GM19193 (cell line): ENCODE results near the gene LIG4.

Experiments
- POLR2A ChIP-seq: IDR thresholded peaks from 4 replicates; pipeline ENCODE4 v1.6.1; 2011; ENCODE audit not compliant: insufficient read depth, insufficient read length; ENCODE audit errors: extremely low read depth

Gene LIG4

GRCh38 chr13:108215436-108215835 lies at the start of gene LIG4:
Gene LIG4, minus strand, starts transcription at chr13:108215536. Its CDS starts 4,268 bp downstream, at chr13:108211268.
- peak; percentile 76 for TF ChIP-seq POLR2A

GRCh38 chr13:108263621-108264355 lies 48.5 kb upstream of the LIG4 start:
- TF ChIP-seq POLR2A, result no peak

GRCh38 chr13:108257248-108257647 lies 41.9 kb upstream of the LIG4 start:
- no peak for TF ChIP-seq POLR2A

GRCh38 chr13:108249150-108249549 lies 33.8 kb upstream of the LIG4 start:
- TF ChIP-seq POLR2A, result no peak

GRCh38 chr13:108230377-108230776 lies 15.0 kb upstream of the LIG4 start:
- TF ChIP-seq POLR2A, result no peak

- TF ChIP-seq POLR2A, result no peak
These were observed 12.4 kb upstream of the LIG4 start for GRCh38 chr13:108227651-108228272.

GRCh38 chr13:108226184-108226583 lies 10.8 kb upstream of the LIG4 start:
- TF ChIP-seq POLR2A, result no peak

- TF ChIP-seq POLR2A, result no peak
These were observed 10.1 kb upstream of the LIG4 start for GRCh38 chr13:108225440-108225839.

- no peak for TF ChIP-seq POLR2A
These were observed 8.6 kb upstream of the LIG4 start for GRCh38 chr13:108223687-108224503.

GRCh38 chr13:108220041-108220440 lies 4.7 kb upstream of the LIG4 start:
- TF ChIP-seq POLR2A, result no peak

- peak; percentile 79 for TF ChIP-seq POLR2A
These were observed 3.0 kb upstream of the LIG4 start, which contains the start of gene ABHD13 for GRCh38 chr13:108218044-108218974. Gene ABHD13, plus strand, starts transcription at chr13:108218392. Its CDS starts 10,827 bp downstream, at chr13:108229219.

GRCh38 chr13:108214441-108215271 lies 680 bp downstream of the LIG4 start:
- TF ChIP-seq POLR2A, result no peak

- no peak for TF ChIP-seq POLR2A
These were observed 1.4 kb downstream of the LIG4 start for GRCh38 chr13:108213946-108214345.

GRCh38 chr13:108212886-108213285 lies 2.5 kb downstream of the LIG4 start:
- TF ChIP-seq POLR2A, result no peak

GRCh38 chr13:108210551-108210950 lies 4.8 kb downstream of the LIG4 start:
- no peak for TF ChIP-seq POLR2A
